ENCODE measurements around the gene PCSK7.

GRCh38 chr11:117279711-117280376 lies 48.0 kb upstream of the PCSK7 start:
- TF ChIP-seq CTCF (IDR thresholded peaks at IDR 0.05; ENCODE audit: poor library complexity), result no peak
- no peak for TF ChIP-seq EZH2phosphoT487 (IDR thresholded peaks at IDR 0.05; ENCODE audit: low read depth, severe bottlenecking, unreplicated experiment)

Measured in hepatocyte (in vitro differentiated cells).